ENCODE data around the gene EPHA6.

GRCh38 chr3:97070302-97070701, 255.9 kb downstream of the EPHA6 start:
- no peak for TF ChIP-seq POLR2A (IDR thresholded peaks at IDR 0.05; ENCODE audit: low read depth, low read length)
- no peak for TF ChIP-seq SPI1 (IDR thresholded peaks at IDR 0.05; ENCODE audit: low read depth, low read length)
- no peak for TF ChIP-seq TAF1 (IDR thresholded peaks at IDR 0.05; ENCODE audit: low read depth, low read length)
- TF ChIP-seq PAX5 (IDR thresholded peaks at IDR 0.05; ENCODE audit: insufficient read depth, low read length, severe bottlenecking): no peak
- no peak for TF ChIP-seq POLR2AphosphoS5 (IDR thresholded peaks at IDR 0.05; ENCODE audit: low read depth, low read length)
